ENCODE measurements around the gene GPAT2.
"Not testable (repeated sequence)": the region's sequence is repeated elsewhere in the genome, so short reads cannot be mapped to it uniquely, and the experiment has no call there.

GPAT2 gene

DNA sequence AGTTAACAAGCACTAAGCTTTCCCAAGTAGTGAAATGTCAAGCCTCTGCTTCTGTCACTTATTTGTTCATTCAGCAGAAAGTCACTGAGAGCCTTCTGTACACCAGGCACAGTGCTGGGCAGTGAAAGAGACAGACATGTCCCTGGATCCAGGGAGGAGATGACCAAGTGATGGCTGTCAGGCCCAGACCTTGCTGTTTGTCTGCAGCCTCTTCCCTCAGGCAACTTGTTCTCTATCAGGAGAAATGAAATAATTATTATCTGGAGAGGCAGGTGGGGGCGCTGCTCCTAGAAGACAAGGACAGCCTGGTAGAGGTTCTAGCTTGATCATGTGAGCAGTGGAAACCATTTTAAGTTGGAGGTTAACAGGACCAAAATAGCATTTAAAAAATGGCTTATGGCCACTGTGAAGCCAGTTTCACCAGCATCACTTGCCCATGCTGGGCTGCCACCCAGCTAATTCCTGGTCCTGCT is 21.9 kb downstream of the GPAT2 start:
- H3K4me1 ChIP-seq (ENCODE audit: insufficient read depth, low read length); H3K27ac ChIP-seq (ENCODE audit: low read depth, low read length): not testable (repeated sequence)

DNA sequence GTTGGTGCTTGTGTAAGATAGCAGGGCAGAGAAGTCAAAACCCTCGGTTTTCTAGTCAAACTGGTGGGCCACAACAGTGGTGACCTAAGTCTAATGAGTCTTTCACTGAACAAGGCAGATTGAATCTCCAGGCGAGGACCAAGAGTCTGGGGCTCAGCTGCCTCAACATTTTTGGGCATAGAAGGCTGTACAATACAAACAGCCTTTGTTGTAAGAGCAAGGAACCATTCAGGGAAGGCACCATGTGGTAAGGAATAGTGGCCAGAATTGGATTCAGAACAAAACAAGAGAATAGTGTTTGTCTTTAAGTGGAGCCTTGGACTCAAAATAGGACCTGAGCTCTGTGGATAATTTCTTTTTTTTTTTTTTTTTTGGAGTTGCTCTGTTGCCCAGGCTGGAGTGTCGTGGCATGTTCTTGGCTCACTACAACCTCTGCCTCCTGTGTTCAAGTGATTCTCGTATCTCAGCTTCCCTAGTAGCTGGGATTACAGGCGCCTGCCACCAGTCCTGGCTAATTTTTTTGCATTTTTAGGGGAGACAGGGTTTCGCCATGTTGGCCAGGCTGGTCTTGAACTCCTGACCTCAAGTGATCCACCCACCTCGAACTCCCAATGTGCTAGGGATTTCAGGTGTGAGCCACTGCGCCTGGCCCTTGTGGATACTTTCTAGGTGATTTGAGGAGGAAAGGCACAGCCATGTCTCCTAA is 22.5 kb downstream of the GPAT2 start:
- not testable (repeated sequence) for H3K9ac ChIP-seq (ENCODE audit: low read length); H3K9me3 ChIP-seq (ENCODE audit: low read length); H3K4me1 ChIP-seq (ENCODE audit: insufficient read depth, low read length); H3K27ac ChIP-seq (ENCODE audit: low read depth, low read length); H3K27me3 ChIP-seq (ENCODE audit: control insufficient read depth in 1 of 2, insufficient read depth in 2 of 2, low read length in 2 of 2); H3K4me3 ChIP-seq (ENCODE audit: low read depth in 1 of 2, low read length in 2 of 2); H3K36me3 ChIP-seq (ENCODE audit: insufficient read depth, low read length)

More for the DNA sequence above, 21.9 kb downstream of the GPAT2 start:
- H3K27me3 ChIP-seq (ENCODE audit: control insufficient read depth in 1 of 2, insufficient read depth in 2 of 2, low read length in 2 of 2); H3K4me3 ChIP-seq (ENCODE audit: low read depth in 1 of 2, low read length in 2 of 2); H3K9ac ChIP-seq (ENCODE audit: low read length); H3K36me3 ChIP-seq (ENCODE audit: insufficient read depth, low read length); H3K9me3 ChIP-seq (ENCODE audit: low read length): not testable (repeated sequence)

DNA sequence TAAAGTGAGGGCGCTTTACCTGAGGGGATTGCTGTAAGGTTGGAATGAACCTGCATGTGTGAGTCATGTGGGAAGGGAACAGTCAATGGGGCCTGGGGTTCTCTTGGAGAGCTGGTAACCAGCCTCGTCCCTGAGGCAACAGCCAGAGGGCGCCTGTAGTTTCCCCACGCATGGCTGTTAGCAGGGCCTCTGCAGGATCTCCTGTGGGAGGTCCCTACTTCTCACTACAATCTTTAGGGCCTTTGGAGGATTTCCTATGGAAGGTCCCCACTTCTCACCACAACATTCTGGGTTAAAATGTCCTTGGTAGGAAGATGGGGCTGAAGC is 23.6 kb downstream of the GPAT2 start:
- not testable (repeated sequence) for H3K9me3 ChIP-seq (ENCODE audit: low read length); H3K4me3 ChIP-seq (ENCODE audit: low read depth in 1 of 2, low read length in 2 of 2); H3K27ac ChIP-seq (ENCODE audit: low read depth, low read length); H3K27me3 ChIP-seq (ENCODE audit: control insufficient read depth in 1 of 2, insufficient read depth in 2 of 2, low read length in 2 of 2); H3K36me3 ChIP-seq (ENCODE audit: insufficient read depth, low read length); H3K4me1 ChIP-seq (ENCODE audit: insufficient read depth, low read length); H3K9ac ChIP-seq (ENCODE audit: low read length)

DNA sequence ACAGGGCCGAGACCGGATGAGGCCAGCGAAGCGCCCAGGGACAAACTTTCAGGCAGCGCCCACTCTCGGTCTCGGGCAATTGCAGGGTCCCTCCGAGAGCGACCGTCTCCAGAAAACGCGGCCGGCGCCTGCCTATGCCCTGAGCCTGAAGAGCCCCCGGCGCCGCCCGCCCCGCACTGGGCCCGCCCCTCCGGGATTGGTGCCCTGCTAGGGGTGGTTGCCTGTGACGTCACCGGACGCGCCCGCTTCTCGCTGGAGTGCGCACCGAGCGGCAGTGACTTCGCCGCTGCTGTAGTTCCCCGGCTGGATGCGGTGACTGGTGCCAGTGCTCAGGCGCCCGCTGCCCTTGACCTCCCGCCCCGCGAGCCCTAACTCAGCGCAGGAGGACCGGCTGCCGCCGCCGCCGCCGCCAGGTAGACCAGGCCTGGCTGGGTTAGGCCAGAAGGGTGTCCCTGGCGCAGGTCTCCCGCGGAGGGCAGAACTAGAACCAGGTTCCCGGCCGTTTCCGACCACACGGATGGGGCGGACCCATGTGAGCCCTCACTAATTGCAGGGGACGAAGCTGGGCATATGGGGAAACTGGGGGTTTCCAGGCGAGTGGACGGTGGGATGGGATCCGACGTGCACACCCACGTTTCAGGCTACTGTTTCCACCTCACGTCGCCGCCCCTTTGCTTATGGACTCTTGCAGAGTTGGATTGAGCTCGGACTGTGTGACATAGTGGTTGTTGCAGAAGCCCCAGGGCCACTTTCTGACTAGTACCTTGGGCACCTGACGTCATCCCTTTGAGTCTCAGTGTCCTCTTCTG is 24.2 kb downstream of the GPAT2 start:
- not testable (repeated sequence) for H3K27me3 ChIP-seq (ENCODE audit: control insufficient read depth in 1 of 2, insufficient read depth in 2 of 2, low read length in 2 of 2); H3K9me3 ChIP-seq (ENCODE audit: low read length); H3K9ac ChIP-seq (ENCODE audit: low read length); H3K4me1 ChIP-seq (ENCODE audit: insufficient read depth, low read length); H3K27ac ChIP-seq (ENCODE audit: low read depth, low read length); H3K36me3 ChIP-seq (ENCODE audit: insufficient read depth, low read length)
- peak overlapping the region in 1 of 2 donors; percentile 26 for H3K4me3 ChIP-seq (ENCODE audit: low read depth in 1 of 2, low read length in 2 of 2)

DNA sequence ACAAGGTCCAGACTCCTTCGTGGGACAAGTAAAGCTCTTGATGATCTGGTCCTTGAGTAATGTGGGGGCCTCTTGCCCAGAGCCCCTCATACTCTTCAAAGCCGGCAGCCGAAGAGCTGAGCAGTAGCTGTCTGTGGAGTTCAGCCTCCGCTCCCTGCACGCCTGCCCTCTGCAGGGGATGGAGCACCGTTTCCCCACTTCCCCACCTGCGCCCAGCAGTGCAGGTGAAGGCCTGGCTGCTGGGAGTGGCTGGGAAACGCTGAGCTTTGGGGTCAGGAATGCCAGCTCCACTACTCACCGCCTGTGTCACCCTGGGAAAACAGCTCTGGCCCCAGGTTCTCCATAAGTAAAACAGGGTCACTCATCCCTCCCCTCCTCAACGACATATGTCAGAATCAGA is 24.9 kb downstream of the GPAT2 start:
- H3K4me3 ChIP-seq (ENCODE audit: low read depth in 1 of 2, low read length in 2 of 2); H3K27me3 ChIP-seq (ENCODE audit: control insufficient read depth in 1 of 2, insufficient read depth in 2 of 2, low read length in 2 of 2); H3K9ac ChIP-seq (ENCODE audit: low read length); H3K36me3 ChIP-seq (ENCODE audit: insufficient read depth, low read length); H3K4me1 ChIP-seq (ENCODE audit: insufficient read depth, low read length); H3K27ac ChIP-seq (ENCODE audit: low read depth, low read length); H3K9me3 ChIP-seq (ENCODE audit: low read length): not testable (repeated sequence)

DNA sequence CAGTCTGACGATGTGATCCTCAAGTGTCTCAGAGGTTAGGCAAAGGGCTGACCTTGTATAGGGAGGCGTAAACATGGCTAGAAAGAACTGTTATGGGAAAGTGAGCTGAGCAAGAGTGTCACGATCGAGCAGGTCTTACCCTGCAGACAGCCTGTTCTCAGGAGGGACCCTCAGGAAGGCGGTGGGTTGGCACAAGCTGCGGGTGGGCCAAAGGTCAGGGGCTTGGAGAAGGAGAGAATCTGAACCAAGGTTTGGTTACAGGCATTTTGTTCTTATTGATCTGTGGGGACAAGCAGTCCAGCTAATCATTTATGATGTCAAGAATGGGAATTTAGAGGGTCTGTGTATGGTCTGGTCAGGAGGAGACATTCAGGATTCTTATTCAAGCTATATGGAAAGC is 26.7 kb downstream of the GPAT2 start:
- H3K4me3 ChIP-seq (ENCODE audit: low read depth in 1 of 2, low read length in 2 of 2); H3K9me3 ChIP-seq (ENCODE audit: low read length); H3K4me1 ChIP-seq (ENCODE audit: insufficient read depth, low read length); H3K27ac ChIP-seq (ENCODE audit: low read depth, low read length); H3K36me3 ChIP-seq (ENCODE audit: insufficient read depth, low read length); H3K27me3 ChIP-seq (ENCODE audit: control insufficient read depth in 1 of 2, insufficient read depth in 2 of 2, low read length in 2 of 2); H3K9ac ChIP-seq (ENCODE audit: low read length): not testable (repeated sequence)

DNA sequence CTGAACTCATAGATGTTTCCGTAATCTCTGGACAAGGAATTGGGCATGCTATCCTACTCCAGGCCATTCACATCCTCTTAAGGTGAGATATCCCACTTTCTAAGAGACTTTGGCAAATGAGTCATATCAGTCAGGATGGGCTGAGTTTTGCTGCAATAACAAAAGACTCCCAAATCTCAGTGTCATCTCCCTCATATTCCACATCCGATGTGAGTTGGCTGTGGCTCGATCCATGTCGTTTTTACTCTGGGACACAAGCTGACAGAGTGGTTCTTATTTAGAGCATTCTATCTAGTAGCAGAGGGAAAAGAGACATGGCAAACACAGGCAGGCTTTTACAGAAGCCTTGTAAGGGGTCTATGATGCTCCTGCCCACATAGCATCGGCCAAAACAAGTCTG is 28.5 kb downstream of the GPAT2 start:
- not testable (repeated sequence) for H3K9me3 ChIP-seq (ENCODE audit: low read length); H3K36me3 ChIP-seq (ENCODE audit: insufficient read depth, low read length); H3K9ac ChIP-seq (ENCODE audit: low read length); H3K4me3 ChIP-seq (ENCODE audit: low read depth in 1 of 2, low read length in 2 of 2); H3K4me1 ChIP-seq (ENCODE audit: insufficient read depth, low read length); H3K27me3 ChIP-seq (ENCODE audit: control insufficient read depth in 1 of 2, insufficient read depth in 2 of 2, low read length in 2 of 2); H3K27ac ChIP-seq (ENCODE audit: low read depth, low read length)

DNA sequence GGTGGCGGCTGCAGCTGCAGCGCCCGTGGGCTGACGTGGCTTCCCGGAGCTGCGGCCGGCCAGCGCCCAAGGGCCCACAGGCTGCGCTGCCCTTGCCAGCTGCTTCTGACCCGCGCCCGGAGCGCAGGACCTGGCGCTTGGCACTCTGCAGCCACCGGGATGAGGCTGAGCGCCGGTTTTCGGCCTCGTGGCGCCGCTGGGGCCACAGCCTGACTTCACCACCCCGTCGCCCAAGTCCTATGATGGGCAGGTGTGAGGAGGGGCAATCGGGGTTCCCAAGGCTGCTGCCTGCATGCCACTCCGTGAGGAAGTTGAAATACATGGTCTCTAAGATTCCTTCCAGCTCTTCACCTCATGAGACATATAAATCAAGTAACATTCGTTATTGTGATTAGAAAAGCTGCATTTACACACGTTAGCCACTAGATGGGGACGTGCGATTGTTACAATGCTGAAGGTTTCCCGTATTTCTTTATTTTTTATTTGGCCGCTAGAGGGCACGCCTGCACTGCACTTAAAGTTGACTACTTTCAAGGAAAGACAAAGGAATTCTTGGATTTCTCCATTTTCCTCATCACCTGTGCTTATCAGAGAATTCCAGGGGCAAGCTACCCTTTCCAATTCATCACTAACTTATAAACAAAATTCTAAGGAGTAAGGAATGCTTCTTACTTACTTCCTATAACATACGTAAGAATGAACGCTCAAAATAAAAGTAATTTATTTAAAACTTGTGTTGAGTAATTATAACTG is 42.0 kb downstream of the GPAT2 start:
- not testable (repeated sequence) for H3K9ac ChIP-seq (ENCODE audit: low read length); H3K36me3 ChIP-seq (ENCODE audit: insufficient read depth, low read length); H3K27me3 ChIP-seq (ENCODE audit: control insufficient read depth in 1 of 2, insufficient read depth in 2 of 2, low read length in 2 of 2); H3K9me3 ChIP-seq (ENCODE audit: low read length); H3K4me1 ChIP-seq (ENCODE audit: insufficient read depth, low read length)
- Histone ChIP-seq H3K27ac (ENCODE audit: low read depth, low read length) (peak overlapping the region; percentile 85), H3K4me3 (ENCODE audit: low read depth in 1 of 2, low read length in 2 of 2) (peak overlapping the region; percentile 61 to 77)

DNA sequence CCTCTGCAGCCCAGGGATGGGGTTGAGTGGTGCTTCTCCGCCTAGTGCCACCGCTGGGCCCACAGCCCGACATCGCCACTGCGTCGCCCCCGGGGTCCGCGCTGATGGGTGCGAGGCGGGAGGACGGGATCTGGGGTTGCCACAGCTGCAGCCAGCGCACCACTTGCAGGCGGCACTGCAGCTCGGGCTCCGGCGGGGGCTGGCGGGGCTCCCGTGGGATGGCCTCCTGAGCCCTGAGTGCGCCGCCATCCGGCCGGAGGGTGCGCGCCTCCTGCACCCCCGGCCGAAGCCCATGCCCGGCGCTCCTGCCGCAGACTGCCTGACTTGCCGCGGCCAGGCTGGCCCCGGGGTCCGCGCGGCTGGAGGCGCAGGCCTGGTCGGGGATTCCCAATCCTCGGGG is 42.6 kb downstream of the GPAT2 start:
- H3K9ac ChIP-seq (ENCODE audit: low read length); H3K27me3 ChIP-seq (ENCODE audit: control insufficient read depth in 1 of 2, insufficient read depth in 2 of 2, low read length in 2 of 2); H3K36me3 ChIP-seq (ENCODE audit: insufficient read depth, low read length); H3K4me1 ChIP-seq (ENCODE audit: insufficient read depth, low read length); H3K9me3 ChIP-seq (ENCODE audit: low read length): not testable (repeated sequence)
- Histone ChIP-seq H3K27ac (ENCODE audit: low read depth, low read length) (peak overlapping the region; percentile 85), H3K4me3 (ENCODE audit: low read depth in 1 of 2, low read length in 2 of 2) (peak overlapping the region in 1 of 2 donors; percentile 61)

DNA sequence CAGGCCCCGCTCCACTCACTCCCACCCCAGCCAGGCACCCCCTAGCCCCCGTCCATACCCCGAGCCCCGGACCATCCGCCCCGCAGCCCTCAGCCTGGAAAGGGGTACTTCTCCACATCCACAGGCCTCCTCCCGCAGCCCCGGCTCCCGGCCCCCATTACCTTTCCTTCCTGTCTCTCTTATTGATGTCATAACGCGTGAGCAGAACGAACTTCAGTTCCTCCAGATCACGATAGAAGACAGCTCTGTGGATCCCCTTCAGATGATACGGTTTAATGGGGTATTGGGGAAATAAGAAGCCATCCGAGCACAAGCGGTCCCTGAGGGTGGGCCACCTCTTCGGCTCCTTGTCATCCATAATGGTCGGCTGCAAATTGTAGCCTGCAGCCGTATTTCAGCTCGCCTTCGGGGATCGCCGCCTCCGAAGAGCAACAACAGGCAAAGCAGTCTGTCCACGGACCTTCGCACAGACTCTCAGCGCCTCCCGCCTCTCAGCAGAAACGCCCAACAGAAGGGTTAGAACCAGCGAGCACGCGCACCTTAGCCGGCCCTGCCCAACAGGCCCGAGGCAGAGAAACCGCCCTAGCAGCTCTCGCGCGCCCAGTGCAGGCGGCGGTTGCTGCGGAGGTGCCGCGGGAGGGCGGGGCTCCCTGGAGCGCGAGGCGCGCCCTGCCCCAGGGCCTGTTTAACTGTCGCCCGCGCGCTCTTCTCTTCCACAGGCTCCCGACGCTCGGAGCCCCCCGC is 43.2 kb downstream of the GPAT2 start, which contains the start of gene ANKRD36C:
TSS of gene ANKRD36C (minus strand) at position 474 of the 744 bp plus-strand sequence. CDS start at position 358, 116 bp downstream.
- Histone ChIP-seq H3K4me3 (ENCODE audit: low read depth in 1 of 2, low read length in 2 of 2) (peak within 1 kb of the TSS; percentile 67 to 77), H3K9ac (ENCODE audit: low read length) (peak within 1 kb of the TSS; percentile 61), H3K27ac (ENCODE audit: low read depth, low read length) (peak within 1 kb of the TSS; percentile 85)
- not testable (repeated sequence) for H3K9me3 ChIP-seq (ENCODE audit: low read length); H3K4me1 ChIP-seq (ENCODE audit: insufficient read depth, low read length); H3K27me3 ChIP-seq (ENCODE audit: control insufficient read depth in 1 of 2, insufficient read depth in 2 of 2, low read length in 2 of 2); H3K36me3 ChIP-seq (ENCODE audit: insufficient read depth, low read length)

DNA sequence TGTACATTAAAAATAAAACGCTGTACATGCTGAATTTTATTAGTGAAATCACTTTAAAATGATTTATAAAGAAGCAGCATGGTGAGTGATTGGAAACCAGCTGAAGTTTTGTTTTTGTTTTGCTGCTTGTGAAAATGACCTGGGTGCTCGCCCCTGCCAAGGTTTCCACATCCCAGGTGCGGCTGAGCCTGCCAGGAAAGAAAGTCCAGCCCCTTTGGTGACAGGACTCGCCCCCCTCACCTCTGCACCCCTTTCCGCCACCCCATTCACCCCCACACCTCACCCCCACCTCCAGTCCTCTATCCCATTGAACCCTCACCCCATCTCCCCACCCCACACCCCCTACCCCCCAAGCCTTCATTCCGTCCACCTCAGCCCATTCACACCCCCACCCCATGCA is 43.8 kb downstream of the GPAT2 start:
- not testable (repeated sequence) for H3K27me3 ChIP-seq (ENCODE audit: control insufficient read depth in 1 of 2, insufficient read depth in 2 of 2, low read length in 2 of 2); H3K27ac ChIP-seq (ENCODE audit: low read depth, low read length); H3K9ac ChIP-seq (ENCODE audit: low read length); H3K36me3 ChIP-seq (ENCODE audit: insufficient read depth, low read length); H3K4me3 ChIP-seq (ENCODE audit: low read depth in 1 of 2, low read length in 2 of 2); H3K4me1 ChIP-seq (ENCODE audit: insufficient read depth, low read length); H3K9me3 ChIP-seq (ENCODE audit: low read length)
